OCI-LY1 (cell line): ENCODE results near the gene HOXD13.

Experiments used
- H2AFZ ChIP-seq: fragments of 200-600 bp; sonication (generic), shearing (Covaris generic); 2 replicates; pipeline ENCODE4 v1.6.0; 2014; ENCODE audit warnings: antibody characterized with exemption, mild to moderate bottlenecking, low read length
- H3F3A ChIP-seq: fragments of 200-600 bp; sonication (generic), shearing (Covaris generic); 2 replicates; pipeline ENCODE4 v1.6.0; 2014; ENCODE audit warnings: mild to moderate bottlenecking, antibody characterized with exemption, low read length, moderate library complexity; ENCODE audit not compliant: insufficient read depth
- H3K27ac ChIP-seq: fragments of 200-600 bp; sonication (generic); 2 replicates; pipeline ENCODE4 v1.5.1; 2014; ENCODE audit warnings: low read length, mixed run types, mild to moderate bottlenecking, low read depth; ENCODE audit not compliant: poor library complexity, severe bottlenecking
- H3K27me3 ChIP-seq: fragments of 200-600 bp; sonication (generic); 2 replicates; pipeline ENCODE4 v1.6.0; 2014; ENCODE audit warnings: antibody characterized with exemption, mild to moderate bottlenecking, low read length, moderate library complexity; ENCODE audit not compliant: insufficient read depth
- H3K36me3 ChIP-seq: fragments of 200-600 bp; sonication (generic); 2 replicates; pipeline ENCODE4 v1.6.1; 2014; ENCODE audit warnings: mild to moderate bottlenecking, antibody characterized with exemption, low read length, moderate library complexity, mixed read lengths; ENCODE audit not compliant: insufficient read depth
- H3K4me1 ChIP-seq: fragments of 200-600 bp; sonication (generic); 2 replicates; pipeline ENCODE4 v1.5.1; 2014; ENCODE audit warnings: mild to moderate bottlenecking, low read length, moderate library complexity; ENCODE audit not compliant: insufficient read depth, severe bottlenecking
- H3K4me2 ChIP-seq: fragments of 200-600 bp; sonication (generic), shearing (Covaris generic); 2 replicates; pipeline ENCODE4 v1.6.1; 2014; ENCODE audit warnings: low read length
- H3K4me3 ChIP-seq: fragments of 200-600 bp; sonication (generic); 2 replicates; pipeline ENCODE4 v1.5.1; 2014; ENCODE audit warnings: low read length, low read depth, mild to moderate bottlenecking, mixed read lengths; ENCODE audit not compliant: poor library complexity, severe bottlenecking
- H3K79me2 ChIP-seq: fragments of 200-600 bp; shearing (Covaris generic); 2 replicates; pipeline ENCODE4 v1.6.1; 2016; ENCODE audit warnings: mixed run types, low read length, mixed read lengths; ENCODE audit not compliant: insufficient read depth
- H3K9ac ChIP-seq: fragments of 200-600 bp; sonication (generic), shearing (Covaris generic); 2 replicates; pipeline ENCODE4 v1.6.1; 2014; ENCODE audit warnings: mild to moderate bottlenecking, low read length, mixed read lengths
- H3K9me2 ChIP-seq: fragments of 200-600 bp; sonication (generic), shearing (Covaris generic); 2 replicates; pipeline ENCODE4 v1.6.1; 2014; ENCODE audit warnings: low read depth, mild to moderate bottlenecking, low read length, mixed read lengths
- H3K9me3 ChIP-seq: fragments of 200-600 bp; shearing (Covaris generic); 2 replicates; pipeline ENCODE4 v1.6.1; 2014; ENCODE audit warnings: low read length, mixed read lengths
- H4K20me1 ChIP-seq: fragments of 200-600 bp; sonication (generic), shearing (Covaris generic); 2 replicates; pipeline ENCODE4 v1.6.0; 2016; ENCODE audit warnings: mild to moderate bottlenecking, low read length; ENCODE audit not compliant: insufficient read depth
- CTCF ChIP-seq: fragments of 200-600 bp; sonication (generic), shearing (Covaris generic); IDR thresholded peaks from 2 replicates; pipeline ENCODE4 v1.5.1; 2017; ENCODE audit warnings: mild to moderate bottlenecking, antibody characterized with exemption, low read length, moderate library complexity, mixed read lengths
- EZH2 ChIP-seq: fragments of 200-600 bp; sonication (generic), shearing (Covaris generic); IDR thresholded peaks from 2 replicates; pipeline ENCODE4 v1.8.0; 2017; ENCODE audit warnings: borderline replicate concordance, mixed run types, mild to moderate bottlenecking, antibody characterized with exemption, low read length, moderate library complexity, mixed read lengths

Gene HOXD13

DNA sequence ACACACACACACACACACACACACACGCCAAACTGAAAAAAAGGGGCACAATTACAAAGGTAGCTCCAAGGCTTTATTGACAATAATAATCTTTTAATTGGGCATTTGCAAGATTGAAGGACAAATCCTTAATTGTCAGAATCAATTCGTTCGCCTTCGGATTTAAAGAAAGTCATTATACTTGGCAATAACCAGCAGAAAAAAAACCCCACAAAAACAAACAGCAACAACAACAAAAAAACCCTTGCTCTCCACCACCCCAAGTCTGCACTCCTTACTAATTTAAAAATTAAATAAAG lies 35.2 kb downstream of the HOXD13 start:
- Histone ChIP-seq H3K27me3 (no peaks in the 10 kb centered on the region; the same call in none of the 2 replicates), H3F3A (no peaks in the 10 kb centered on the region), H2AFZ (no peak overlapping the region), H4K20me1 (no peaks in the 10 kb centered on the region), H3K4me3 (no peak overlapping the region), H3K9ac (no peak overlapping the region), H3K4me2 (no peak overlapping the region), H3K79me2 (no peaks in the 10 kb centered on the region), H3K27ac (no peak overlapping the region), H3K36me3 (no peaks in the 10 kb centered on the region), H3K9me2 (no peaks in the 10 kb centered on the region), H3K9me3 (no peaks in the 10 kb centered on the region), H3K4me1 (no peaks in the 10 kb centered on the region)
- TF ChIP-seq CTCF (no peak), EZH2 (no peak)

DNA sequence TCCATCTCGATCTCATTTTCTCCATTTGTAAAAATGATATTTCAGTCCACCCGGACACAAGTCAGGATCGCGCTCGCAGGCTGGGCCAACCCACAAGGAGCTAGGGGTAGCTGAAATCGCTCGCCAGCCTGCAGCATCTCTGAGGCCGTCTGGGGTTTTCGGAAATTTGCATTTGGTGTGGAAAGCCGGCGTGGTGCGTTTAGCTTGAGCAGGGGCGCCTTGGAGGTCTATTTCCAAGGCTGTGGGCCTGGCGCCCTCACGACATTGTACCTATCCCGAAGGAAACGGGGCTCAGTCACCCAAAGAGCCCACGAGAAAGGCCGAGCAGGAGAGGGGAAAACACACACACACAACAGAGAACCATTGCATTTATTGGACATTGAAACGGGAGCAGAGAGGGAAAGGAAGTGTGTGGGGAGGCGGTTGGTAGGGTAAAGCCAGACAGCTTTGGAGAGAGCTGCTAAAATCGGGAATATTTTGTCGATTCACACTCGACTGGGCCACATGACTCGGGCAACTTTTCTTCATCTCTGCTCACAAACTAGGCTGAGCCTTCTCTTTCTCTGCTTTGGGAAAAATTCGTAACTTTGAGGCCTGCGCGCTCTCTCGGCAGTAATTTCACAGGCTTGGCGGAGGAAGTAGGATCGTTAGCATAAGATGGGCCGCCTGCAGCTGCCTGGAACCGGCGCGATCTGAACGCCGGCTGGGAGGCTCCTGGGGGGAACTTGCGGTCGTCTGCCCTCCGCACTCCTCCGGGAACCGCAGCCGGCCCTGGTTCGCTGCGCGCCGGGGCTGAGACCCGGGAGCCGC lies 35.9 kb downstream of the HOXD13 start:
- Histone ChIP-seq H3K9me2 (no peaks in the 10 kb centered on the region), H3K9me3 (no peaks in the 10 kb centered on the region), H3K4me1 (no peaks in the 10 kb centered on the region), H3K79me2 (no peaks in the 10 kb centered on the region), H3K27me3 (no peaks in the 10 kb centered on the region; the same call in none of the 2 replicates), H3F3A (no peaks in the 10 kb centered on the region), H4K20me1 (no peaks in the 10 kb centered on the region), H3K9ac (no peak overlapping the region), H3K4me3 (no peak overlapping the region), H3K4me2 (no peak overlapping the region), H3K36me3 (no peaks in the 10 kb centered on the region), H3K27ac (no peak overlapping the region), H2AFZ (no peak overlapping the region)
- TF ChIP-seq EZH2 (no peak), CTCF (no peak)

- H3F3A ChIP-seq: no peaks in the 10 kb centered on the region
- H4K20me1 ChIP-seq: no peaks in the 10 kb centered on the region
- H3K9ac ChIP-seq: no peak within 1 kb of the TSS
- H3K27me3 ChIP-seq: no peaks in the 10 kb centered on the region; the same call in none of the 2 replicates
- no peaks in the 10 kb centered on the region for H3K9me3 ChIP-seq
- no peaks in the 10 kb centered on the region for H3K4me1 ChIP-seq
- TF ChIP-seq EZH2 (no peak), CTCF (no peak)
- no peak within 1 kb of the TSS for H3K27ac ChIP-seq
- H3K9me2 ChIP-seq: no peaks in the 10 kb centered on the region
- H3K79me2 ChIP-seq: no peaks in the 10 kb centered on the region
- no peak within 1 kb of the TSS for H3K4me3 ChIP-seq
- no peak within 1 kb of the TSS for H2AFZ ChIP-seq
- H3K4me2 ChIP-seq: no peak within 1 kb of the TSS
- no peaks in the 10 kb centered on the region for H3K36me3 ChIP-seq
Observed at GRCh38 chr2:176128982-176129796, 36.7 kb downstream of the HOXD13 start, which contains the start of gene HOXD8. TSS of gene HOXD8 (plus strand) at chr2:176129705. CDS start at chr2:176130367, 662 bp downstream.
